ENCODE measurements around the gene GALK2.

DNA sequence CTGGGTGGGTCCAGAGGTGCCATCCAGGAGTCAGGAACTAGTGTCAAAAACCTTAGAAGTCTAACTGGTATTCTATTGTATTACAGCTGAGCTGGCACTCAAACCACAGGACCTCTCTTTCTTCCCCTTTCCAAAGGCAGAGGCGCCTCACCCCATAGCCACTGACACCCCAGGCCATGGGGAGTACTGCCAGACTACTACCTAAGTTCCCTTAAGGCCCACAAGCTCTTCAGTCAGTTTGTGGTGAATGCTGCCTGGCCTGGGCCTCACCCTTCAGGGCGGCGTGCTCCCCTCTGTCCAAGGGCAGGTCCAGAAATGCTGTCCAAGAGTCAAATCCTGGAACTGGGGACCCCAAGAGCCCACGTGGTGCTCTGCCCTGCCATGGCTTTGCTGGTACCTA lies 209.9 kb downstream of the GALK2 start:
- TF ChIP-seq, protein P1, sequence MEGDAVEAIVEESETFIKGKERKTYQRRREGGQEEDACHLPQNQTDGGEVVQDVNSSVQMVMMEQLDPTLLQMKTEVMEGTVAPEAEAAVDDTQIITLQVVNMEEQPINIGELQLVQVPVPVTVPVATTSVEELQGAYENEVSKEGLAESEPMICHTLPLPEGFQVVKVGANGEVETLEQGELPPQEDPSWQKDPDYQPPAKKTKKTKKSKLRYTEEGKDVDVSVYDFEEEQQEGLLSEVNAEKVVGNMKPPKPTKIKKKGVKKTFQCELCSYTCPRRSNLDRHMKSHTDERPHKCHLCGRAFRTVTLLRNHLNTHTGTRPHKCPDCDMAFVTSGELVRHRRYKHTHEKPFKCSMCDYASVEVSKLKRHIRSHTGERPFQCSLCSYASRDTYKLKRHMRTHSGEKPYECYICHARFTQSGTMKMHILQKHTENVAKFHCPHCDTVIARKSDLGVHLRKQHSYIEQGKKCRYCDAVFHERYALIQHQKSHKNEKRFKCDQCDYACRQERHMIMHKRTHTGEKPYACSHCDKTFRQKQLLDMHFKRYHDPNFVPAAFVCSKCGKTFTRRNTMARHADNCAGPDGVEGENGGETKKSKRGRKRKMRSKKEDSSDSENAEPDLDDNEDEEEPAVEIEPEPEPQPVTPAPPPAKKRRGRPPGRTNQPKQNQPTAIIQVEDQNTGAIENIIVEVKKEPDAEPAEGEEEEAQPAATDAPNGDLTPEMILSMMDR (IDR thresholded peaks at IDR 0.05), result no peak
- no peak for TF ChIP-seq EZH2 (IDR thresholded peaks at IDR 0.05; ENCODE audit: borderline replicate concordance, insufficient read depth, low read depth, low read length, poor library complexity, severe bottlenecking)
